Stimulated activated CD8-positive, alpha-beta memory T cell treated with anti-CD3 and anti-CD28 coated beads, Interleukin-15, amount 100 ng/mL, for 48 hours (primary cell): ENCODE measurements around the gene TMEM25.

Experiments
- DNase-seq, 2 donors: peaks; one replicate each; pipeline ENCODE4 v3.0.0-alpha.2; 2020; ENCODE audit warnings: low read depth in 2 of 2

Gene TMEM25

DNA sequence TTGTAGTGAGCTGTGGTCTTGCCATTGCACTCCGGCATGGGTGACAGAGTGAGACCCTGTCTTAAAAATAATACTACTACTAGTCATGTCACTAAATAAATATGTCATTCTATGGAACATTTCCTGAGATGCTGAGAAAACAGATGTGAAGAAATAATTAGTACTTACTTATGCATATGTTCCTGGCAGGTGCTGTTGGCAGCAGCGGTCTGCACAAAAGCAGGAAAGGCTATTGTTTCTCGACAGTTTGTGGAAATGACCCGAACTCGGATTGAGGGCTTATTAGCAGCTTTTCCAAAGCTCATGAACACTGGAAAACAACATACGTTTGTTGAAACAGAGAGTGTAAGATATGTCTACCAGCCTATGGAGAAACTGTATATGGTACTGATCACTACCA lies 50.1 kb downstream of the TMEM25 start:
- DNase-seq: no peak
